ENCODE results near the gene TMEM43. TPM values are rescaled to one million over a fixed set of nuclear protein-coding genes. Genes with fewer than 3 reads are reported as not detected.

TMEM43 gene
- polyA plus RNA-seq, 3 donors, result 53.2 to 57.6 (median 56.8) TPM

GRCh38 chr3:14148041-14148985, 23.5 kb downstream of the TMEM43 start:
- no peak for DNase-seq

GRCh38 chr3:14150078-14150477, 25.2 kb downstream of the TMEM43 start:
- no peak for DNase-seq

DNA sequence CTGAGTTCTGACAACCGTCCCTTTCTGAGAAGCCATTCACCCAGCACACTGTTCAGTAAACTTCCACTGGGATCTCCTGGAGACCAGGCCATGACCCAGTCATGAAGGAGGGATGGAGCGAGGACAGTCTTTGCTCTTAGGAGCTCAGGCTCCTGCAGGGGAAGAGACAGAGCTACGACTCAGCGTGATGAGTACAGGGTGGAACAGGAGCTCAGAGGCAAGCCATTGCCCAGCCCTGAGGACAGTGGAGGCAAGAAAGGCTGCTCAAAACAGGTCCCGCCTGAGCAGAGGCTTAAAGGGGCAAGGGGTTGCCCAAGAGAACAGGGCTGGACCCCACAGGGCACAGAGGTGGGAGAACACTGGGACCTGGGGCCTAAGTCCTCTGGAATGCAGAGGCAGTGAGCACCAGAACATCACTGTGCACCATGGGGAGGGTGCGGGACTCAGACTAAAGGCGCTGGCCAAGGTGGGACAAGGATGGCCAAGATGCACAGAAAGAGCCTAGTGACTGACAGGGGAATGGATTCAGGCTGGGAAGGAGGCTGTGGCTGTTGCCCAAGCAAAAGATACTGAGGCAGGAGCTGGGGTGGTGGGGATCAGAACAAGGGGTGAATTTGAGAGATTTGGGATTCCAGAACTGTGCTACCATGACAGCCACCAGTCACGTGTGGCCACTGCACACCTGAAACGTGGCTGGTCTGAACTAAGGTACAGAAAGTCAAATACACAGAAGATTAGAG, 25.8 kb downstream of the TMEM43 start:
- no peak for DNase-seq

DNA sequence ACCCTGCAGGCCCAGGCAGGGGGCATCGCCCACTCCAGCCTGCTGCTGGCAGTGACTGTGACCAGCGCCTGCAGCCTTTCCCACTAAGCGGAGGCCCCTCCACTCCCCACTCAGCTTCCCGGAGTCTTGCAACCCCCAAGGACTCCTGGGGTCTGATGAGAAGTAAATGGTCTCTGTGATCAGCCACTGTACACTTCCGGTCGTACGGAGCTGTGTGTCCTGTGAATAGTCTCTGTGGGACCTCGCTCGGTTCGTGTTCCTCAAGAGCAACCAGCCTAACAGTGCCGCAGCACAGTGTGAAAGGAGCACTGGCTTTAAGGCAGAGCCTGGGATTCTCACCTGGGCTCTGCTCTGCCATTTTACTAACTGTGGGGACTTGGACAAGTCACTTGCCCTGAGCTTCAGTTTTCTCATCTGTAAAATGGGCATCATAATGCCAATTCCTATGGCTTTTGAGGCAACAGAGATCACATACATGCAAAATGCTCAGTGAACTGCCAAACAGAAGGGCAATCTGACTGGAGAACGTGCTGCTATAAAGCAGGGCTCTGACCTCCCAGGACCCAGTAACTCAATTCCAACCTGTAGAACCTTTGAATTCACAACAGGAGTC, 26.7 kb downstream of the TMEM43 start:
- no peak for DNase-seq

GRCh38 chr3:14152233-14152962, 27.5 kb downstream of the TMEM43 start:
- no peak for DNase-seq

DNA sequence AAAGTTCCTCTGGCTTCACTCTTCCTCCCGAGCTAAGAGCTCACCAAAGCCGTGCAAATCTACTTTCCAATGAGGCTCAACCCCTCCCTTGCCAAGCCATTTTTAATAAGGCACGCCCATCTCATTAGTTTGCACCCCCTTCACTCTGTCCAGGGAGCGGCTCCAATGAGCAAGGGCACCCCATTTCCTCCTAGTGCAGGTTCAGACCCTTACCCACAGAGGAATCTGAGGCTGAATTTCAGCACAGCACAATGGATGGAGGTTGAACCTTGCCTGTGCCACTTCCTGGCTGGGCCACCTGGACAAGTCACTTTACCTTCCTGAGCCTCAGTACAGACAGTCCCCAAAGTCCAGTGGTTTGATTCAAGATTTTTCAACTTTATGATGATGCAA, 28.1 kb downstream of the TMEM43 start:
- DNase-seq, result no peak

- DNase-seq, result no peak
Measured at GRCh38 chr3:14153663-14154062, 28.8 kb downstream of the TMEM43 start.

DNA sequence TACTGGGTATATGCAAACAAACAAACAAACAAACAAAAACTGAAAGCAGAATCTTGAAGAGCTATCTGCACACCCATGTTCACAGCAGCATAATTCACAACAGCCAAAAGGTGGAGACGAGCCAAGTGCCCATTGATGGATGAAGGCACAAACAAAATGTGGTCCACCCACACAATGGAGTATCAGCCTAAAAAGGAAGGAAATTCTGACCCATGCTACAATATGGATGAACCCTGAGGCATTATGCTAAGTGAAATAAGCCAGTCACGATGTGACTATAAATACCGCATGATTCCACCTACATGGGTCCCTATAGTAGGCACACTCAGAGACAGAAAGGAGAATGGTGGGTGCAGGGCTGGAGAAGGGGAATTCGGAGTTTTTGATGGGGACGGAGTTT, 29.4 kb downstream of the TMEM43 start:
- DNase-seq, result no peak

DNA sequence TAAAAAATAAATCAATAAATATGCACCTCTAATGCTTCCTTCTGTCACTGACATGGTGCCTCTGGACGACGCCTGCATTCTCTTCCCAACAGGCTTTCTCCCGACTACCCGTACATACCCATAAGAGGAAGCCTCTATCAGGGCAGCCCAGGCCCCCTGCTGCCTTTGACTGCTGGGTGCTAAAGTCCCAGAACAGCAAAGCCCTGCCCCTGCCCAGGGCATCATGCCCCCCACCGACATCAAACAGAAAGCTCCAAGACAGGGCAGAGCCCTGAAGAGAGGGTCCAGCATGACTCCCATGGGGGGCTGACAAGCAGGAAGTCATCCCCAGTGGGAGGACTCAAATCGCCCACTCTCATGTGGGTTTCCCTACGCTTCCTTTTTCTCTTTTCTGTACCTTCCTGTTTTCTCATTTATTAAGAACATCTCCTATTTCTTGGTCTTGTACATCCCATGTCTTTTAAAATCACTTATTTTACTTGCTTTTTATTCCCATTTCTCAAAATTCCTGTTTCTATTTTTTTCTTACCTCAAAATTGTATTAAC, 30.1 kb downstream of the TMEM43 start:
- no peak for DNase-seq

DNA sequence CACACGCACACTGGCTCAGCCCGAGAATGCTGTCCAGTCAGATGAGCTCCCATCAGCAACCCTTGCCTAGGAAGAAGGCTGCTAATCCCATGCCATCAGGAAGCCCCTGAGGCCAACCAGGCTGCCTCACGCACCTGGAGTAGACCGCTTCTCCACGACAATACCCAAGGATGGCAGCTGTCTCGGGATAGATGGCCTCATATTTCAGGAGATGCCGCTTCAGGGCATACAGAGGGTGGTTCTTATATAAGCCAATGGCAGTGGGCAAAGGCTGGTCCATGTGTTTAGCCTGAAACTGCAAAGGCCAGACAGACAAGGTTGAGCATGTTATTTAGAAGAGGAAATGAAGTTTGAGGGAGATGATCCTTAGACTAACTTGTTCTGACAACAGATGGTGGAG, 31.3 kb downstream of the TMEM43 start:
- no peak for DNase-seq

- no peak for DNase-seq
Measured at GRCh38 chr3:14156843-14157561, 32.1 kb downstream of the TMEM43 start.

GRCh38 chr3:14157951-14158350, 33.1 kb downstream of the TMEM43 start:
- no peak for DNase-seq

DNA sequence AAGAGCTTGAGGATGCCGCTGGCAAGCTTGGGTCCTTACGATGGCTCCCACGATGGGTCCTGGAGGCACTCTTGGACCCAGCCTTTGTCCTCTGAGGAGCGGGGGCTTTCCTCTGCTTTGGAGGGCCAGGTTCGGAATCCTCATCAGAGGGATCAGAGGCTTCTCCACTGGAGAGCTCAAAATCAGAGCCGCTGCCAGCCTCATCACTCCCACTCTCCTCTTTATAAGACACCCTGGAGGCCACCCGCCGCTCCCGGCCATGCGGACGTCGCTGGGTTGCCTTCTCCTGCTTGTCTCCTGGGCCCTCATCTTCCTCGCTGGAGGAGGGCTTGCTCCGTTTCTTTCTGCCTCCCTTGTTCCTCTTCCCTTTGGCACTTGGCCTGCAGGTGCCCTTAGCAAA, 33.5 kb downstream of the TMEM43 start:
- DNase-seq, result no peak

DNA sequence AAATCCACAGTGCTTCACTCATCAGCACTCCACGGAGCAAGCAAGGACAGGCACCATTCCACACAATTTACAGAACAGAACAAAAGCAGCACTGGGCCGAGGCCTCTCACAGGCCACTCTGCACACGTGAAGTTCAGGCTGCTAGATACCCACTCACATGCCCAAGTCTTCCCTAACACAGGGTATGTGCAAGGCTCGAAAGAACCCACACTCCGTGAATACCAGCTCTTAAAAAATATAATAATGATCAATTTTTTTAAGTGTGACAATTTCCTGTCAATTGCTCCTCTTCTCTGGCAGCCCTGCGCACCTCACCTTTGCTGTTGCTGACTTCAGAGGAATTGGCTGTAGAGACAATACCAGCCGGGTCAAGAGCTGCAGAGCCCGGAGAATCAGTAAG, 34.6 kb downstream of the TMEM43 start:
- DNase-seq, result no peak

DNA sequence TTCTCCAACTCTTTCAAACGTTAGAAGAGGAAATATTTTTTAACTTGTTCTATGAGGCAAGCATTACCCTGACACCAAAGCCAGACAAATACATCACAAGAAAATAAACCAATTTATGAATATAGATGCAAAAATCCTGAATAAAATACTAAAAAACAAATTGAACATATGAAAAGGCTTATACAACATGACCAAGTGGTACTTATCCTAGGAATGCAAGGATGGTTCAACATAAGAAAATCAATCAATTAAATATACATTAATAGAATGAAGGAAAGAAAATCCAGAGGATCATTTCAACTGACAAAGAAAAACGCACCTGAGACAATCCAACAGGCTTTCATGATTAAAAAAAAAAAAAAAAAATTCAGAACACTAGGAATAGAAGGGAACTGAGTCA, 36.4 kb downstream of the TMEM43 start:
- DNase-seq, result no peak

DNA sequence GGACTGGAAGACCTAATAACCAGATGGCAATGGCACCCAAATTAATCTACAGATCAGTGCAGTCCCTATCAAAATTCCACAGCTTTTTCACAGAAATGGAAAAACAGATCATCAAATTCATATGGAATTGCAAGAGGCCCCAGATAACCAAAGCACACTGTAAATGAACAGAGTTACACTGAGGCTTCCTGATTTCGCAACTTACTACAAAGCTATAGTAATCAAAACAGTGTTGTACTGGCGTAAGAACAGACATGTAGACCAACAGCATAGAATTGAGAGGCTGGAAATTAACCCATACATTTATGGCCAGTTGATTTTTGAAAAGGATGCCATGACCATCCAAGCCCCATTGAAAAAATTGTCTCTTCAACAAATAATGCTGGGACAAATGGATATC, 37.3 kb downstream of the TMEM43 start:
- no peak for DNase-seq

GRCh38 chr3:14166877-14167603, 42.2 kb downstream of the TMEM43 start:
- no peak for DNase-seq

- no peak for DNase-seq
Measured at GRCh38 chr3:14169435-14169834, 44.6 kb downstream of the TMEM43 start.

- no peak for DNase-seq
Measured at GRCh38 chr3:14169871-14170270, 45.0 kb downstream of the TMEM43 start.

DNA sequence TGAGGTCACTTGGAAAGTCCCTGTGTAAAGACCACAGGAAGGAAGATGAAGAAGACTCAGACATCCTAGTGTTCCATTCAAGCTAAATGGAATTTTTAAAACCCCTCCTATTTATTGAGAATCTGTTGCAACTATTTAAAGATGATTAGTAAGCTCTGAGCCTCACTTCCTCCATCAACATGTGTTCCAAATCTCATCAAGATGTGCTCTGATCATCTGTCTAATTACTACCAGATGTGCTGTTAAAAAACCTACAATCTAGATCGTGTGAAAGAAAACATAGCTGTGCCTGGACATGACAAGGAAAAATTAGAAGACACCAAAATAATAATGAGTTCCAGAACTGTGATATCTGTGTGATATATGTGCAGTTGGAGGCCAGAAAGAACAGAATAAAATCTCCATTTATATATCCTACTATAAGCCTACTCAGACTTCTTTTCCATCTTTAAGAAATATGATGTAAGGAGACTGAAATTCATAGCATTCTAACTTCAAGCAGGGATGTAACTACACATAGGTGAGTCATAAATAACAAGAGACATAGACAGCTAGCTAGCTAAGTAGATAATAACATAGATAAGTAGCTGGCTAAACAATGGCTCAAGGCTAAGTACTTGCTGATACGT, 45.8 kb downstream of the TMEM43 start:
- no peak for DNase-seq
